Ishikawa (cell line): Measurements from ENCODE around the gene TMEM119.

Experiments
- TAF1 ChIP-seq: IDR thresholded peaks from 2 replicates; pipeline ENCODE4 v1.6.1; 2012; ENCODE audit warnings: low read depth, mild to moderate bottlenecking
- TEAD4 ChIP-seq: IDR thresholded peaks from 2 replicates; pipeline ENCODE4 v1.6.1; 2012
- ZBTB7A ChIP-seq: IDR thresholded peaks from 2 replicates; pipeline ENCODE4 v1.6.1; 2012; ENCODE audit warnings: low read depth
- TF ChIP-seq, protein P1 (sequence below): IDR thresholded peaks from 2 replicates; pipeline ENCODE4 v1.6.1; 2012
- TF ChIP-seq, protein P2 (sequence below): IDR thresholded peaks from 2 replicates; pipeline ENCODE4 v1.6.1; 2012; ENCODE audit warnings: low read depth, mild to moderate bottlenecking

DNA sequence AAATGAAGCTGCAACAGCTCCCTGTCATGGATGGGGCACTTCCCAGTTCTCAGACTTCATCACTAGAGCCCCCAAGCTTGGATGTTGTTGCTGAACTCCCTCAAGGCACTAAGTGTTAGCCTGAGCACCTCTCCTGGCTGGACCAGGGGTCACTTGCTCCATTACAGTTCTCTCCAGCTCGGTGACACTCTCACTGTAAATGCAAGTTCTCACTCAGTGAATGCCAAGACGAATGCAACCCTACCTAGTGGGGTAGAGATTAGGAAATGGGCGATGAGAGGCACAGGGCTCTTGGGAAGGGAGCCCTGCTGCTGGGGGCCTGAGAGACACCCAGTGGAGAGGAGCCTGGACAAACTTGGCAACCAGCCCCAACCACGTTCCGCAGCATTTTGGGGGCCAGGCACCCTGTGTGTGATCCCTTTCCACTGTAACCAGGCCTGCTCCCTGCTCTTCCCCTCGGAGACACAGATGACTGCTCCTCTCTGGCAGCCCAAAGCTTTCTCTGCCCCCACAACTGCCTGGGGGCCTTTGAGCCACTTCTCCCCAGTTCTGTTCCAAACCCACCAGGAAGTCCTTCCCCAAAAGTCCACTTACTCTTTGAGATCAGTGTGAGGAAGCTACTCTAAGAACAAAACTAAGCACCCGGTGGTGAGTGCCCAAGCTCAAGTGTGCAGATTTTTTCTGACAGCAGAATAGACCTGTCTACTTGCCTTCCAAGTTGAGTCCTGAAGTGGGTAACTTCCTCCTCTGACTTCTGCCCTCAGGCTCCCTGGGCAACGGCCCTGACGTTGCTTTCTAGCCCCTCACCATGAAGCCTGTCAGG lies 43.8 kb upstream of the TMEM119 start:
- TF ChIP-seq, protein P1, sequence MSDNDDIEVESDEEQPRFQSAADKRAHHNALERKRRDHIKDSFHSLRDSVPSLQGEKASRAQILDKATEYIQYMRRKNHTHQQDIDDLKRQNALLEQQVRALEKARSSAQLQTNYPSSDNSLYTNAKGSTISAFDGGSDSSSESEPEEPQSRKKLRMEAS = no peak
- TF ChIP-seq TAF1 (no peak), TEAD4 (no peak), ZBTB7A (no peak)
- TF ChIP-seq, protein P2, sequence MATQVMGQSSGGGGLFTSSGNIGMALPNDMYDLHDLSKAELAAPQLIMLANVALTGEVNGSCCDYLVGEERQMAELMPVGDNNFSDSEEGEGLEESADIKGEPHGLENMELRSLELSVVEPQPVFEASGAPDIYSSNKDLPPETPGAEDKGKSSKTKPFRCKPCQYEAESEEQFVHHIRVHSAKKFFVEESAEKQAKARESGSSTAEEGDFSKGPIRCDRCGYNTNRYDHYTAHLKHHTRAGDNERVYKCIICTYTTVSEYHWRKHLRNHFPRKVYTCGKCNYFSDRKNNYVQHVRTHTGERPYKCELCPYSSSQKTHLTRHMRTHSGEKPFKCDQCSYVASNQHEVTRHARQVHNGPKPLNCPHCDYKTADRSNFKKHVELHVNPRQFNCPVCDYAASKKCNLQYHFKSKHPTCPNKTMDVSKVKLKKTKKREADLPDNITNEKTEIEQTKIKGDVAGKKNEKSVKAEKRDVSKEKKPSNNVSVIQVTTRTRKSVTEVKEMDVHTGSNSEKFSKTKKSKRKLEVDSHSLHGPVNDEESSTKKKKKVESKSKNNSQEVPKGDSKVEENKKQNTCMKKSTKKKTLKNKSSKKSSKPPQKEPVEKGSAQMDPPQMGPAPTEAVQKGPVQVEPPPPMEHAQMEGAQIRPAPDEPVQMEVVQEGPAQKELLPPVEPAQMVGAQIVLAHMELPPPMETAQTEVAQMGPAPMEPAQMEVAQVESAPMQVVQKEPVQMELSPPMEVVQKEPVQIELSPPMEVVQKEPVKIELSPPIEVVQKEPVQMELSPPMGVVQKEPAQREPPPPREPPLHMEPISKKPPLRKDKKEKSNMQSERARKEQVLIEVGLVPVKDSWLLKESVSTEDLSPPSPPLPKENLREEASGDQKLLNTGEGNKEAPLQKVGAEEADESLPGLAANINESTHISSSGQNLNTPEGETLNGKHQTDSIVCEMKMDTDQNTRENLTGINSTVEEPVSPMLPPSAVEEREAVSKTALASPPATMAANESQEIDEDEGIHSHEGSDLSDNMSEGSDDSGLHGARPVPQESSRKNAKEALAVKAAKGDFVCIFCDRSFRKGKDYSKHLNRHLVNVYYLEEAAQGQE = no peak
